GM19023 (cell line): Measurements from ENCODE around the gene C19orf25.

Experiments used
- ATAC-seq: cut with Tn5 transposase; IDR thresholded peaks from one replicate; pipeline ENCODE4 v1.9.1; 2021; ENCODE audit warnings: mild to moderate bottlenecking, moderate library complexity; ENCODE audit not compliant: unreplicated experiment

C19orf25 gene

GRCh38 chr19:1467490-1468273 is 11.3 kb downstream of the C19orf25 start:
- ATAC-seq: no peak

- no peak for ATAC-seq
Observed at GRCh38 chr19:1467215-1467489, 11.9 kb downstream of the C19orf25 start.

- ATAC-seq: no peak
Observed at GRCh38 chr19:1466461-1467214, 12.4 kb downstream of the C19orf25 start.

GRCh38 chr19:1466018-1466460 is 13.0 kb downstream of the C19orf25 start:
- no peak for ATAC-seq

- ATAC-seq: no peak
Observed at GRCh38 chr19:1465191-1466016, 13.6 kb downstream of the C19orf25 start.

- no peak for ATAC-seq
Observed at GRCh38 chr19:1461862-1462261, 17.2 kb downstream of the C19orf25 start.

- ATAC-seq: no peak
Observed at GRCh38 chr19:1460033-1460995, 18.7 kb downstream of the C19orf25 start.

- ATAC-seq: no peak
Observed at GRCh38 chr19:1459479-1459878, 19.5 kb downstream of the C19orf25 start.

- no peak for ATAC-seq
Observed at GRCh38 chr19:1457892-1458291, 21.1 kb downstream of the C19orf25 start.

GRCh38 chr19:1457031-1457739 is 21.8 kb downstream of the C19orf25 start:
- ATAC-seq: no peak

- ATAC-seq: no peak
Observed at GRCh38 chr19:1456121-1456900, 22.7 kb downstream of the C19orf25 start.

- ATAC-seq: no peak
Observed at GRCh38 chr19:1455336-1456120, 23.5 kb downstream of the C19orf25 start.

- no peak for ATAC-seq
Observed at GRCh38 chr19:1455002-1455335, 24.0 kb downstream of the C19orf25 start.

- ATAC-seq: no peak
Observed at GRCh38 chr19:1453525-1454364, 25.3 kb downstream of the C19orf25 start.

GRCh38 chr19:1452802-1453524 is 26.1 kb downstream of the C19orf25 start:
- ATAC-seq: no peak

GRCh38 chr19:1451916-1452801 is 26.9 kb downstream of the C19orf25 start:
- no peak for ATAC-seq
